Activated T-cell treated with anti-CD3 and anti-CD28 coated beads, Interleukin-2, amount 50 U/mL, for 72 hours (primary cell): ENCODE data around the gene COLGALT1. TPM values are rescaled to one million over a fixed set of nuclear protein-coding genes. Genes with fewer than 3 reads are reported as not detected.
"Not testable (repeated sequence)": the region's sequence is repeated elsewhere in the genome, so short reads cannot be mapped to it uniquely, and the experiment has no call there.

Source experiments
- ATAC-seq, 2 donors: fragments of 150-1000 bp; cut with Tn5 transposase; replicated peaks in 1 of 2; 2 replicates each; pipeline ENCODE4 v1.10.0; 2021; ENCODE audit warnings: moderate library complexity in 2 of 2, mild to moderate bottlenecking in 1 of 2
- DNase-seq, 2 donors: peaks; one replicate each; pipeline ENCODE4 v3.0.0; 2021 to 2022; ENCODE audit warnings: mixed read lengths in 1 of 2
- H3K27ac Mint-ChIP-seq: one replicate; pipeline ENCODE4 v1.8.0; 2022; ENCODE audit warnings: mild to moderate bottlenecking, moderate library complexity, mixed read lengths
- H3K27me3 Mint-ChIP-seq: one replicate; pipeline ENCODE4 v1.8.0; 2022; ENCODE audit warnings: low read depth, mixed read lengths
- H3K36me3 Mint-ChIP-seq, 2 donors: one replicate each; pipeline ENCODE4 v1.8.0; 2022; ENCODE audit warnings: mixed read lengths in 2 of 2, mild to moderate bottlenecking in 1 of 2; ENCODE audit not compliant: insufficient read depth in 2 of 2
- H3K4me1 Mint-ChIP-seq: one replicate; pipeline ENCODE4 v1.8.0; 2022; ENCODE audit warnings: low read depth, mixed read lengths
- H3K4me3 Mint-ChIP-seq, 2 donors: one replicate each; pipeline ENCODE4 v1.8.0; 2022; ENCODE audit warnings: mild to moderate bottlenecking in 2 of 2, mixed read lengths in 2 of 2, moderate library complexity in 2 of 2
- H3K9me3 Mint-ChIP-seq, 2 donors: one replicate each; pipeline ENCODE4 v1.8.0; 2022; ENCODE audit warnings: mixed read lengths in 2 of 2
- total RNA-seq, 2 donors: library from RNA; stranded (reverse); gene quantifications; one replicate each; pipeline ENCODE4 v1.2.3, GENCODE V29; 2022

The COLGALT1 gene
- total RNA-seq, 2 donors from 2014 or later: 38.3 to 46.3 TPM

- DNase-seq: peak; percentile 98 to 99
- peak overlapping the region; percentile 84 to 94 for H3K4me3 Mint-ChIP-seq
- no peak overlapping the region for H3K27ac Mint-ChIP-seq
- ATAC-seq: peak; percentile 96 to 97
- H3K9me3 Mint-ChIP-seq: no peaks in the 10 kb centered on the region
- H3K36me3 Mint-ChIP-seq: peaks cover 0 to 2% of the 10 kb centered on the region in 2 donors
- peaks cover 17% of the 10 kb centered on the region for H3K4me1 Mint-ChIP-seq
- H3K27me3 Mint-ChIP-seq: peaks cover 15% of the 10 kb centered on the region
Measured at GRCh38 chr19:17539238-17540117, 16.0 kb upstream of the COLGALT1 start.

- Mint-ChIP-seq H3K27me3 (peaks cover 15% of the 10 kb centered on the region), H3K27ac (no peak overlapping the region), H3K4me3 (no peak overlapping the region), H3K4me1 (peaks cover 17% of the 10 kb centered on the region), H3K36me3 (peaks cover 0 to 2% of the 10 kb centered on the region in 2 donors), H3K9me3 (no peaks in the 10 kb centered on the region)
- no peak for ATAC-seq
- DNase-seq: no peak
Measured at GRCh38 chr19:17540174-17540573, 15.3 kb upstream of the COLGALT1 start.

GRCh38 chr19:17541184-17541759 is 14.2 kb upstream of the COLGALT1 start:
- Mint-ChIP-seq H3K4me1 (peaks cover 17% of the 10 kb centered on the region), H3K27ac (no peak overlapping the region), H3K36me3 (peaks cover 0 to 2% of the 10 kb centered on the region in 2 donors), H3K27me3 (peaks cover 15% of the 10 kb centered on the region), H3K9me3 (no peaks in the 10 kb centered on the region), H3K4me3 (no peak overlapping the region)
- no peak for DNase-seq
- no peak for ATAC-seq

GRCh38 chr19:17542042-17542441 is 13.4 kb upstream of the COLGALT1 start:
- H3K4me1 Mint-ChIP-seq: peaks cover 17% of the 10 kb centered on the region
- DNase-seq (no peak), ATAC-seq (no peak)
- H3K36me3 Mint-ChIP-seq: peaks cover 0 to 2% of the 10 kb centered on the region in 2 donors
- H3K27ac Mint-ChIP-seq: no peak overlapping the region
- no peaks in the 10 kb centered on the region for H3K9me3 Mint-ChIP-seq
- no peak overlapping the region for H3K4me3 Mint-ChIP-seq
- H3K27me3 Mint-ChIP-seq: peaks cover 15% of the 10 kb centered on the region

- Mint-ChIP-seq H3K9me3 (no peaks in the 10 kb centered on the region), H3K27ac (no peak overlapping the region), H3K27me3 (peaks cover 9% of the 10 kb centered on the region), H3K36me3 (peaks cover 0 to 2% of the 10 kb centered on the region in 2 donors), H3K4me1 (peaks cover 13% of the 10 kb centered on the region), H3K4me3 (no peak overlapping the region)
- ATAC-seq (no peak), DNase-seq (no peak)
Measured at GRCh38 chr19:17542793-17543582, 12.5 kb upstream of the COLGALT1 start.

GRCh38 chr19:17543986-17544385 is 11.5 kb upstream of the COLGALT1 start:
- Mint-ChIP-seq H3K36me3 (no peaks in the 10 kb centered on the region), H3K27me3 (no peaks in the 10 kb centered on the region), H3K4me1 (peaks cover 5% of the 10 kb centered on the region), H3K9me3 (no peaks in the 10 kb centered on the region), H3K27ac (no peak overlapping the region), H3K4me3 (no peak overlapping the region)
- ATAC-seq: no peak
- no peak for DNase-seq

GRCh38 chr19:17544418-17544817 is 11.0 kb upstream of the COLGALT1 start:
- Mint-ChIP-seq H3K27ac (no peak overlapping the region), H3K9me3 (no peaks in the 10 kb centered on the region), H3K36me3 (no peaks in the 10 kb centered on the region), H3K4me1 (peaks cover 3% of the 10 kb centered on the region), H3K4me3 (no peak overlapping the region), H3K27me3 (no peaks in the 10 kb centered on the region)
- ATAC-seq (no peak), DNase-seq (no peak)

GRCh38 chr19:17548145-17548544 is 7.3 kb upstream of the COLGALT1 start:
- no peaks in the 10 kb centered on the region for H3K9me3 Mint-ChIP-seq
- H3K4me3 Mint-ChIP-seq: no peak overlapping the region
- H3K36me3 Mint-ChIP-seq: no peaks in the 10 kb centered on the region
- no peak for DNase-seq
- H3K4me1 Mint-ChIP-seq: no peaks in the 10 kb centered on the region
- no peaks in the 10 kb centered on the region for H3K27me3 Mint-ChIP-seq
- ATAC-seq: no peak
- H3K27ac Mint-ChIP-seq: no peak overlapping the region

- Mint-ChIP-seq H3K27me3 (no peaks in the 10 kb centered on the region), H3K27ac (no peak overlapping the region)
- ATAC-seq: no peak
Measured at GRCh38 chr19:17549085-17549740, 6.2 kb upstream of the COLGALT1 start.

GRCh38 chr19:17550076-17550667 is 5.3 kb upstream of the COLGALT1 start:
- Mint-ChIP-seq H3K9me3 (no peaks in the 10 kb centered on the region), H3K4me3 (no peak overlapping the region)

More at GRCh38 chr19:17549085-17549740, 6.2 kb upstream of the COLGALT1 start:
- no peaks in the 10 kb centered on the region for H3K36me3 Mint-ChIP-seq
- no peaks in the 10 kb centered on the region for H3K9me3 Mint-ChIP-seq
- H3K4me1 Mint-ChIP-seq: no peaks in the 10 kb centered on the region
- no peak for DNase-seq
- H3K4me3 Mint-ChIP-seq: no peak overlapping the region

GRCh38 chr19:17552735-17553134 is 2.7 kb upstream of the COLGALT1 start:
- not testable (repeated sequence) for H3K4me3 Mint-ChIP-seq, H3K36me3 Mint-ChIP-seq, H3K27ac Mint-ChIP-seq, DNase-seq, H3K9me3 Mint-ChIP-seq, ATAC-seq, H3K27me3 Mint-ChIP-seq
- peaks cover 17% of the 10 kb centered on the region for H3K4me1 Mint-ChIP-seq

More at GRCh38 chr19:17550076-17550667, 5.3 kb upstream of the COLGALT1 start:
- Mint-ChIP-seq H3K36me3 (no peaks in the 10 kb centered on the region), H3K27me3 (no peaks in the 10 kb centered on the region), H3K4me1 (peaks cover 4% of the 10 kb centered on the region), H3K27ac (no peak overlapping the region)
- DNase-seq: no peak
- no peak for ATAC-seq

GRCh38 chr19:17553256-17553655 is 2.2 kb upstream of the COLGALT1 start:
- no peaks in the 10 kb centered on the region for H3K9me3 Mint-ChIP-seq
- DNase-seq (no peak), ATAC-seq (no peak)
- peaks cover 17% of the 10 kb centered on the region for H3K4me1 Mint-ChIP-seq
- H3K36me3 Mint-ChIP-seq: peaks cover 0 to 2% of the 10 kb centered on the region in 2 donors
- no peak overlapping the region for H3K4me3 Mint-ChIP-seq
- H3K27me3 Mint-ChIP-seq: no peaks in the 10 kb centered on the region
- H3K27ac Mint-ChIP-seq: no peak overlapping the region
